Kidney (tissue), 14 donors: ENCODE measurements around the gene KCNQ2. TPM values are rescaled to one million over a fixed set of nuclear protein-coding genes. Genes with fewer than 3 reads are reported as not detected.

Source experiments
- DNase-seq, 5 donors: peaks; one replicate each; pipeline ENCODE4 v3.0.0-alpha.2; 2013 to 2020
- FAIRE-seq: peaks from 2 replicates; lab custom pipeline; 2012; peaks lifted over from hg19 to GRCh38; lab: Jason Lieb, UNC
- H3K27ac ChIP-seq, 2 donors: one replicate each; pipeline ENCODE4 v1.7.0; 2013; ENCODE audit warnings: low read depth in 2 of 2, low read length in 2 of 2, inconsistent platforms in 1 of 2
- H3K27me3 ChIP-seq: one replicate; pipeline ENCODE4 v1.7.1; 2013; ENCODE audit warnings: low read length, inconsistent platforms; ENCODE audit not compliant: control insufficient read depth, insufficient read depth
- H3K36me3 ChIP-seq, 3 donors: one replicate each; pipeline versions ENCODE4 v1.7.0 to v1.7.1; 2013; ENCODE audit warnings: low read length in 3 of 3, control low read depth in 1 of 3, inconsistent platforms in 1 of 3; ENCODE audit not compliant: insufficient read depth in 3 of 3, control insufficient read depth in 2 of 3
- H3K4me1 ChIP-seq, 3 donors: one replicate each; pipeline versions ENCODE4 v1.7.0 to v1.7.1; 2013; ENCODE audit warnings: low read length in 3 of 3, inconsistent platforms in 1 of 3, low read depth in 1 of 3; ENCODE audit not compliant: control insufficient read depth in 2 of 3, insufficient read depth in 2 of 3
- H3K4me3 ChIP-seq, 3 donors: one replicate each; pipeline versions ENCODE4 v1.7.0 to v1.8.1; 2013; ENCODE audit warnings: low read length in 3 of 3, control low read depth in 1 of 3, inconsistent platforms in 1 of 3
- H3K9ac ChIP-seq, 3 donors: one replicate each; pipeline versions ENCODE4 v1.7.0 to v1.7.1; 2013; ENCODE audit warnings: low read length in 3 of 3, control low read depth in 1 of 3, inconsistent platforms in 1 of 3
- H3K9me3 ChIP-seq, 3 donors: one replicate each; pipeline versions ENCODE4 v1.7.0 to v1.7.1; 2013; ENCODE audit warnings: low read length in 3 of 3, control low read depth in 1 of 3, inconsistent platforms in 1 of 3; ENCODE audit not compliant: control insufficient read depth in 2 of 3, insufficient read depth in 1 of 3
- CTCF ChIP-seq: IDR thresholded peaks from 3 replicates; pipeline ENCODE4 v1.5.1; 2012; ENCODE audit warnings: mild to moderate bottlenecking, moderate library complexity, borderline replicate concordance; ENCODE audit not compliant: insufficient read depth; ENCODE audit errors: extremely low read depth
- intact Hi-C: fragments of 100-400 bp; cut with DNase I; formaldehyde crosslinking; loops from one replicate; pipeline ENCODE4 v1.11.1; 2022
- polyA plus RNA-seq: library from polyadenylated mRNA; stranded (reverse); fragments of 350-450 nt; fragmentation: Illumina TruSeq; extraction: RNeasy Lipid Tissue Mini Kit (QIAGEN cat#74804); gene quantifications from one replicate; pipeline ENCODE4 v1.2.3, GENCODE V29; 2014; ENCODE audit warnings: low read depth, low replicate concordance; ENCODE audit not compliant: insufficient read depth
- total RNA-seq: library from RNA; stranded (reverse); fragmentation: NEBNext Ultra II Directional; extraction: Animal tissue kit (Norgen Biotek cat#: 25700); gene quantifications from one replicate; pipeline ENCODE4 v1.2.1, GENCODE V29; 2021
- donor health status: control.
- donor health status: control.
- donor health status: control.
- donor health status: control.
- donor health status: control.
- donor health status: DM: yes; HTN: yes; CAD: no.
- donor health status: Normal renal cell carcinoma (clear cell type).

The KCNQ2 gene
- total and polyA plus RNA-seq, 2 donors from 2014 or later, result 2.2 TPM; not detected in 1

GRCh38 chr20:63471717-63471980 is 806 bp downstream of the KCNQ2 start:
- Histone ChIP-seq H3K4me3 (no peak overlapping the region), H3K36me3 (no peaks in the 10 kb centered on the region), H3K4me1 (no peaks in the 10 kb centered on the region), H3K9me3 (no peaks in the 10 kb centered on the region), H3K27me3 (peaks cover 13% of the 10 kb centered on the region), H3K27ac (no peak overlapping the region), H3K9ac (no peak overlapping the region)
- TF ChIP-seq CTCF, result no peak
- intact Hi-C loops, result no loop called here
- no peak for FAIRE-seq
- DNase-seq, result no peak

GRCh38 chr20:63471002-63471716 is 1.3 kb downstream of the KCNQ2 start:
- FAIRE-seq, result no peak
- no peak for TF ChIP-seq CTCF

GRCh38 chr20:63470410-63470809 is 2.0 kb downstream of the KCNQ2 start:
- peaks cover 13% of the 10 kb centered on the region for H3K27me3 ChIP-seq
- H3K4me1 ChIP-seq, result no peaks in the 10 kb centered on the region
- TF ChIP-seq CTCF, result no peak
- no peaks in the 10 kb centered on the region for H3K36me3 ChIP-seq
- no peak for FAIRE-seq
- no peak overlapping the region for H3K9ac ChIP-seq
- no peak overlapping the region for H3K4me3 ChIP-seq
- H3K9me3 ChIP-seq, result no peaks in the 10 kb centered on the region
- intact Hi-C loops, result no loop called here
- no peak for DNase-seq
- H3K27ac ChIP-seq, result no peak overlapping the region

More at GRCh38 chr20:63471002-63471716, 1.3 kb downstream of the KCNQ2 start:
- no peak for DNase-seq
- intact Hi-C loops, result no loop called here
- no peak overlapping the region for H3K27ac ChIP-seq
- H3K36me3 ChIP-seq, result no peaks in the 10 kb centered on the region
- no peak overlapping the region for H3K4me3 ChIP-seq
- H3K9me3 ChIP-seq, result no peaks in the 10 kb centered on the region
- H3K4me1 ChIP-seq, result no peaks in the 10 kb centered on the region
- H3K27me3 ChIP-seq, result peaks cover 13% of the 10 kb centered on the region
- H3K9ac ChIP-seq, result no peak overlapping the region

DNA sequence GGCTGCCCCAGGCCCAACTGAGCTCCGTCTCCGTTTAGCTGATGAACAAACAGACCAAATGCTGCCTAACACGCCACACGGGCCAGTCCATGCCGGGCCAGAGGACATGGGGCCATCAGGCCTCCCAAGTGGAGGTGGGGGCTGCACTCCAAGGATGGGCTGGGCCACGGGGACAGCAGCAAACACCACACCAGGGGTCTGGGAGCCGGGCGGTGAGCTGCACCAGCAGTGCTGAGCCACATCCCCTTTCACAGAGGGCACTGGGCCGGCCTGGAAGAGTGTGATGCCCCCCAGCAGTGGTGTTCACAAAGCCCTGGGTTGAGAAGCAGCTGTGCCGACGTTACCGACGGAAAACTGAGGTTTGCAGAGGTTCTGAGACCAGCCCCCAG is 2.7 kb downstream of the KCNQ2 start:
- H3K27ac ChIP-seq, result no peak overlapping the region
- H3K9me3 ChIP-seq, result no peaks in the 10 kb centered on the region
- H3K9ac ChIP-seq, result no peak overlapping the region
- DNase-seq (no peak), FAIRE-seq (no peak)
- no peaks in the 10 kb centered on the region for H3K36me3 ChIP-seq
- no peak overlapping the region for H3K4me3 ChIP-seq
- no peaks in the 10 kb centered on the region for H3K4me1 ChIP-seq
- H3K27me3 ChIP-seq, result peaks cover 11% of the 10 kb centered on the region
- TF ChIP-seq CTCF, result no peak
- intact Hi-C loops, result no loop called here
